RPMI8226 (cell line): Measurements from ENCODE around the gene TLL2.
"Not testable (repeated sequence)": the region's sequence is repeated elsewhere in the genome, so short reads cannot be mapped to it uniquely, and the experiment has no call there.

Experiments
- DNase-seq: peaks from one replicate; pipeline ENCODE4 v3.0.0-alpha.2; 2015

Gene TLL2

GRCh38 chr10:96513698-96514561 lies at the start of gene TLL2:
TSS of gene TLL2 (minus strand) at chr10:96513926. CDS start at chr10:96513685, 241 bp downstream.
- DNase-seq = peak; percentile 81

DNA sequence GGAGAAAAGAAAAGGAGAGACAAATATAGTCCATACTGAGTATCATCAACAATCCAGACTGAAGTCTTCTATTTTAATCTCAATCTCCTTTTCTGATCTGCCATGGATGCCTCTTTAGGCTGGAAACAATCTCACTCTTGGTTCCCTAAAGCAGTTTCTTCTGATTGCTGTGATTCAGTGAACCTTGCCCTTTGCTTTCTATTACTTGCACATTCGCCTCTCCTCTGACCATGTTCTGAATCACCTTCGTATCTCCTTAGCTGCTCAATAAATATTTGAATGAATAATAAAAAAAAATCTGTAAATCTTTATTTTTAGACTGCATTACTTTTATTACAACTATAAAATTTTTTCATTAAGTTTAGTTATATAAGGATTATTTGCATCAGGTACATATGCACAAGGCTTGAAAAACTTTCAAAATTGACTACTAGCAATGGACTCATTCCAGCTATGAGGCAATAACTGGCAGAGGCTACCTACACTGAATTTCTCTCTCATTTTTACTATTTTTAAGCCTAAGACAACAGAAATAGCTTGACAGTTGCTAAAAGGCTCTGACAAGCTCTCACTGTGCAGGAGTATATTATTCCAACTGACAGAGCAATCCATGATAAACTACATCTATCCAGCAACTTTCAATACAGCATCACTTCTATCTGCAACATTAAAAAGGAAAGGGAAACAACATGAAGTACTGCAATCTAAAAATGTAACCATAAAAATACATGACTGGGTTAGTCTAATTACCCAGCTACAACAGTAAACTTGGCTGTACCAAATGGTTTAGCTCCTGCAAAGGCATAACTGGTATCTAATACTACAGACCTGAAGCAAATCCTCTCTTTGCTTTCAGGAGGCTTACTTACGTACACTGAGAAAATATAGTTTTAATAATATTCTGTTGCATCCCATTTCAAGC lies 47.5 kb upstream of the TLL2 start:
- no peak for DNase-seq

DNA sequence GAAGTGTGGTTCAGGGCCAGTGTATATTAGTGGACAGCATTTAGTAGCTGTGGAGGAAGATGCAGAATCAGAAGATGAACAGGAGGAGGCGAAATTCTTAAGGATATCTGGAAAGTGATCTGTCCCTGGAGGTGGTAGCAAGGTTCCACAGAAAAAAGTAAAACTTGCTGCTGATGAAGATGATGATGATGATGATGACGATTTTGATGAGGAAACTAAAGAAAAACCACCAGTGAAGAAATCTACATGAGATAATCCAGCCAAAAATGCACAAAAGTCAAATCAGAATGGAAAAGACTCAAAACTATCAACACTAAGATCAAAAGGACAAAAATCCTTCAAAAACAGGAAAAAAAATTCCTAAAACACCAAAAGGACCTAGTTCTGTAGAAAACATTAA lies 46.8 kb upstream of the TLL2 start:
- no peak for DNase-seq

GRCh38 chr10:96556003-96556402 lies 42.3 kb upstream of the TLL2 start:
- DNase-seq = no peak

GRCh38 chr10:96555330-96555729 lies 41.6 kb upstream of the TLL2 start:
- no peak for DNase-seq

DNA sequence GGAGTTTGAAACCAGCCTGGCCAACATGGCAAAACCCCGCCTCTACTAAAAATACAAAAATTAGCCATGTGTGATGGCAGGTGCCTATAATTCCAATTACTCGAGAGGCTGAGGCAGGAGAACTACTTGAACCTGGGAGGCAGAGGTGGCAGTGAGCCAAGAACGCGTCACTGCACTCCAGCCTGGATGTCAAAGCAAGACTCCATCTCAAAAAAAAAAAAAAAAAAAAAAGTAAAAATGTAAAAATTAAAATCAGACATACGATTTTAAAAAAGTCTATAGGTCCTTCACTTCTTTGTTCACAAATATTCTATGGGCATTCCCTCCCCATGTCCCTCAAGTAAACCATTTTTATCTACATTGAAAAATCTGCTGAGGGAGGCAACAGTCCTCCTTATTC lies 34.9 kb upstream of the TLL2 start:
- DNase-seq = no peak

GRCh38 chr10:96545558-96545957 lies 31.8 kb upstream of the TLL2 start:
- not testable (repeated sequence) for DNase-seq

- DNase-seq = no peak
Measured at GRCh38 chr10:96541921-96542320, 28.2 kb upstream of the TLL2 start.

DNA sequence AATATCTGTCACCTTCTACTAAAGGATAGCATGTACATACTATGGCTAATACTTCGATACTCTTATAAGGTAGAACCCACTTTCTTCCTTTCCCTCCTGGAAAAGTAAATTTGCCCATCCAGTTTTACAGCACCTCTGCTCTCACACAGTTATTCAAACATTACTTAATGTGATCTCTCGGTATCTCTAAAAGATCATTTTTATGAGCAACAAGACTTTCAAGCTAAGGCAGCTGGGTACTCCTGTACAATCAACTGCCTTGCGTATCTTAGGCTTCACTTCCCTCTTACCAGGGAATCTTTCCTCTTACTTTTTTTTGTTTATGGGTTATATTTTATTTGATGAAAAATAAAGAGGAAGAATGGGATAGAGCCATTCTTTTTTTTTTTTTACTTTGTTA lies 26.5 kb upstream of the TLL2 start:
- no peak for DNase-seq

DNA sequence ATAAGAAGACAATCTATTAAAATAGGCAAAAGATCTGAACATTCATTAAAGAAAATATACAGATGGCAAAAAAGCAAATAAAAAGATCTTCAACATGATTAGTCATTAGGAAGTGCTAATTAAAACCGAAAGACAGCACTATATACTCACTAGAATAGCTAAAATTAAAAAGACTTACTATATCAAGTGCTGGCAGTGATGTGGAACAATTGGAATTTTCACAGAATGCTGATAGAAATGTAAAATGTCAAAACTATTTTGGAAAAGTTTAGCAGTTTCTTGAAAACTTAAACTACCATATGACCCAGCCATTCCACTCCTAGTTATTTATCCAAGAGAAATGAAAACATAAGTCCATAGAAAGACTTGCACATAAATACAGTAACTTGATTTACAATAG lies 25.0 kb upstream of the TLL2 start:
- DNase-seq = no peak

DNA sequence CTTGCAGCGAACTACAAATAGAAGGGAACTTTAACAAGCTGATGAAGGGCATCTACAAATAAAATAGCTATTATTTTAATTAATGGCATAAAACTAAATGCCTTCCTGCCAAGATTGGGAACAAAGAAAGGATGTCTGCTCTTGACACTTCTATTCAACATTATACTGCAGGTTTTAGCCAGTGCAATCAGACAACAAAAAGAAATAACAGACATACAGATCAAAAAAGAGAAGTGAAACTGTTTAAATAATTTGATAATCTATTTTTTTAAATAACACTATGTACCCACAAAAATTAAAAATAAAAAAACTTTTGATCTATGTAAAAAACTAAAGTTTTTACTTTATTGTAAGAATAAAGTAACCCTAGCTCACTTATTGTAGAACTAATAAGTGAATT lies 22.4 kb upstream of the TLL2 start:
- DNase-seq = no peak

- no peak for DNase-seq
Measured at GRCh38 chr10:96532523-96532922, 18.8 kb upstream of the TLL2 start.

- DNase-seq = no peak
Measured at GRCh38 chr10:96529634-96530279, 16.0 kb upstream of the TLL2 start.

DNA sequence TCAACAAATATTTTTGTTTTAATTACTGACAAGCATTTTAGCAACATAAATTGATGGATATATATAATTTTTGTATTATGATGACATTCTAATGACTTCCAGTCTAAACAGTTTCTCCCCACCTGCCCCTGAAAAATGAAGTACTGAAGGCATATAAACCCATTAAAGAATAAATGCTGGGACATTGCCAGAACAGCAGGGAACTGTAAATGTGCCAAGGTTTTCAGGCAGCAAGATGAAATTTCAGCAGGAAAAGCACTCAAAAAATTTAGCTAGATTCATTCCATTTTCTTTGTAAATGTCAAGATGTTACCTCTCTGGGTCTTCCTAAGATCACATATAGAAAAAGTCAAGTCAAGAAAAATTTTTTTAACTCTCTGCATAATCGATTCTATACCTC lies 11.0 kb upstream of the TLL2 start:
- no peak for DNase-seq

- DNase-seq = no peak
Measured at GRCh38 chr10:96517284-96517683, 3.6 kb upstream of the TLL2 start.

DNA sequence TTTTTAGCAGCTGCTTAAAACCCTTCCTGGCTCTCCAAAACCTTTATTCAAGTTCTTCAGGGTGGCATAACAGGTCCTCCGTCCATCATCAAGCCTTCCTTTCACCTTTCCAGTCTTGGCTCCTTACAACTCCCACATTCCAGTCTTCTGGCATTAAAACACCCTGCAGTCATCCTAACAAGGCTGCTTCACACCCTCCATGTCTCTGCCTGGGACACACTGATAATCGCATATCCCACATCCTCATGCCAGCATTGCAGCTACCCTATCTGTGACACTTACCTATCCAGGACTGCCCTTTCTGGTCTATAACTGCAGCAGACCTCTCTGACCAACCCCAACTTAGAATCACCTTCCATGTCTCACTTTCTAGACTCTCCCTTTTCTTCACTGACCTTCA lies 2.6 kb upstream of the TLL2 start:
- DNase-seq = no peak

GRCh38 chr10:96513305-96513697 lies 425 bp downstream of the TLL2 start:
- no peak for DNase-seq

DNA sequence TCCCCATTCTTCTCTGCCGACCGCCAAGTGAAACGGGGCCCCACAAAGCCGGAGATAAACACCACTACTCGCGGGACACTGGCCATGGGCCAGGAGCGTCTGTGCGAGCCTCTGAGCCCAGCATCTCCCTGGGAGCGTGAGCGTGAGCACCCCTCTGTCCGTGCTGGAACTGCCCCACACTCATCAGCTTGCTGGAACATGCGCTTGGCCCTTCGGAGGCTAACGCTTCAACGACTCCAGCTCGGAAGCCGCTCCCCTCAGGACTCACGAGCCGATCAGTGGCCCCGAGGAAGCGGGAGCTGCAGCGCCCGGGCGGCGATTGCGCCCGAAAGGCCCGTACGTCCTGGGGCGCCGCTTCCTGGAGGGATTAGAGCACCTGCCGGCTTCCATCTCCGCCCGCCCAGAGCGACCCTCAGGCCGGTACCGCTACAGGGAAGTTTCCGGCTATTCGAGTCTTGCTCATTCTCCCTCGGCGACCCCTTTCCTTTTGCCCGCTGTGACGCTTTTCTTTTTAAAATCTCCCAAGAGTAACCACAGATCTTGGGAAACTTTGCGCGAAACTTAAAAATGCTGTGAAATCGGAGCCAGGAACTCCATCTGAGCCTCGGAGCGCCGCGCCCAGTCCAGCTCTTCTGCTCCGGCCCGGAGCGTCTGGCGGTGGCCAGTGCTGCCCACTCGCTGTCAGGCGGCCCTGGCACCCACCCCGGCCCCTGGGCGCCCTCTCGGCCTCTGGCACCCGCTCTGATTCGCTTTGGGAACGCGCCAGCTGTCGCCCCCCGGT lies 1.0 kb downstream of the TLL2 start:
- no peak for DNase-seq

DNA sequence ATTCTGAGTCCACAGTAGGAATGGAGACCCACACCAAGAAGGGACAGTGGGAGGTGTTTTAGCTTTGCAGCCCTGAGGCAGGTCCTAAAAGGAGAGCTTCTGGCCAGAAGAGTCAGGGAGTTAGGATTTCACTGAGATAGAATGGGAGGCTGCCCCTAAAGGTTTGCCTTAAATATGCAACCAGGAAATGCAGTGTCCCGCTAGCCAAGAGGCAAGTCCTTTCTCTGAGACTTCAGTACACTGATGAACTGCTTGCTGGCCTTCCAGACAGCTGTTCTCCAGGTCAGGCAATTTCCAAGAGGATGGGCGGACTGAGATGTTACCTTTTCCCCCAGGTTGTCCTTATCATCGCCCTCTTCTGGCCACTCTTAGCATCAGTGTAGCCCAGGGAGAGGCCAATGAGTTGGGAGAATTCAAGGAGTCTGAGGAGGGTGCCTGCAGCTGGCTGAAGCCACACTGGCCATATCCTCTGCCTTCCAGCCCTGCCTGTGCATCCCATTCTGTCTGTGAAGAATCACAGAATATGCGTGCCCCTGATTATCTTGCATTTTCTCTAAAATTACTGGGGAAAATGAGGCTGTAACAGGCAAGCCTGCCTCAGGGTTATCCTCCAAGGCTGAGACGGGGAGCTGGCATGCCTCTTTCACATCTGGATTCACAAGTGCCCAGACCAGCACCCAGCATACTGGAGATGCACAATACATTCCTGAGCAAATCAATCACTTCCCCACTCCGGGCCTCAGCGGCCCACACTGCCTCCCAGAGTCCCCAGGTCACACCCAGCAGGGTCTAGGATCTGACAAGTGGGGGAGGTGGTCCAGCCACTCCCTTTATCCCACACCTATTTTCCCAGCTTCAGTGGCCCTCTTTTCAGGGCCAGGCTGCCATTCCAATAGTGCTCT lies 2.4 kb downstream of the TLL2 start:
- DNase-seq = peak; percentile 59

DNA sequence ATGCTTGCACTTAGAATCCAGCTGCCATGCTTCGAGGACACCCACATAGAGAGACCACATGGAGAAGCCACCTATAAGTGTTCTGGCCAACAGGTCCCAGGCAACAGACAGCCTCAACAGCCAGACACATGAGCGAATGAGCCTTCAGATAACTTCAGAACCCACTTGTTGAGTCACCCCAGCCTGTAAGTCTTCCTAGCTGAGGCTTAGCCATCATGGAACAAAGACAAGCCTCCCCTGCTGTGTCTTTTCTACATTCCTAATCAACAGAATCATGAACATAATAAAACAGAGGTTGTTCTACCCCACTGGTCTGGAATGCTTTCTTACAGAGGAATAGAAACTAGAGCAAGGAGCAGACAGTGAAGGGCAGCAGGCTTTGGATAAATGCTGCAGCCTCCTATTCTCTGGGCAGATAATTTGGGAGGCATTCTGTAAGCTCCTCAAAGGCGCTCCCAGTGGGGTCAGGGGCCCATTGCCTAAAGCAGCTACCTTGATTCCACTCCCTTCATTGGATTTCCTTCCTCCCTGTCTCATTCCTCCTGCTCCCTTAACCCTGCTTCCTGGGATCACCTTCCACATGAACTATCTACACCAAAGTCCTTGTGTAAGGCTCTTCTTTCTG lies 4.6 kb downstream of the TLL2 start:
- no peak for DNase-seq

GRCh38 chr10:96507044-96507443 lies 6.7 kb downstream of the TLL2 start:
- DNase-seq = no peak
